H9 (cell line): ENCODE results near the gene ARHGAP15. TPM values are rescaled to one million over a fixed set of nuclear protein-coding genes. Genes with fewer than 3 reads are reported as not detected.

Experiments used
- DNase-seq: peaks from one replicate; pipeline ENCODE4 v3.0.0-alpha.2; 2017
- H2AFZ ChIP-seq: one replicate; pipeline ENCODE4 v1.6.1; 2013; ENCODE audit warnings: mild to moderate bottlenecking, low read length, control low read depth, moderate library complexity
- H2AK5ac ChIP-seq: 2 replicates; pipeline ENCODE4 v1.6.1; 2013; ENCODE audit warnings: low read length, control low read depth, mixed read lengths; ENCODE audit not compliant: insufficient read length
- H2BK120ac ChIP-seq: one replicate; pipeline ENCODE4 v1.6.1; 2013; ENCODE audit warnings: low read depth, mild to moderate bottlenecking, low read length, control low read depth, inconsistent platforms; ENCODE audit not compliant: poor library complexity, severe bottlenecking
- H2BK12ac ChIP-seq: 2 replicates; pipeline ENCODE4 v1.6.1; 2013; ENCODE audit warnings: low read length, control low read depth, mixed read lengths, low read depth; ENCODE audit not compliant: insufficient read length
- H2BK15ac ChIP-seq: 2 replicates; pipeline ENCODE4 v1.6.1; 2013; ENCODE audit warnings: low read depth, low read length, control low read depth
- H2BK20ac ChIP-seq: one replicate; pipeline ENCODE4 v1.6.1; 2013; ENCODE audit warnings: low read depth, mild to moderate bottlenecking, low read length, control low read depth, inconsistent platforms; ENCODE audit not compliant: poor library complexity, severe bottlenecking
- H2BK5ac ChIP-seq: 2 replicates; pipeline ENCODE4 v1.6.1; 2013; ENCODE audit warnings: low read length, control low read depth, mixed read lengths; ENCODE audit not compliant: insufficient read length
- H3K14ac ChIP-seq: 2 replicates; pipeline ENCODE4 v1.6.1; 2013; ENCODE audit warnings: low read length, control low read depth; ENCODE audit not compliant: insufficient read depth
- H3K18ac ChIP-seq: 2 replicates; pipeline ENCODE4 v1.6.1; 2013; ENCODE audit warnings: low read depth, mild to moderate bottlenecking, mixed read lengths, low read length, control low read depth; ENCODE audit not compliant: insufficient read length
- H3K23ac ChIP-seq: 2 replicates; pipeline ENCODE4 v1.6.1; 2013; ENCODE audit warnings: low read length, control low read depth, mixed read lengths, low read depth; ENCODE audit not compliant: insufficient read length
- H3K23me2 ChIP-seq: 2 replicates; pipeline ENCODE4 v1.6.1; 2013; ENCODE audit warnings: low read depth, mild to moderate bottlenecking, mixed read lengths, low read length, control low read depth; ENCODE audit not compliant: insufficient read length, poor library complexity, severe bottlenecking
- H3K27ac ChIP-seq: 2 replicates; pipeline ENCODE4 v1.5.1; 2013; ENCODE audit warnings: low read length, control low read depth, mixed read lengths, low read depth; ENCODE audit not compliant: insufficient read length
- H3K27me3 ChIP-seq: 2 replicates; pipeline ENCODE4 v1.6.1; 2013; ENCODE audit warnings: low read length, control low read depth, inconsistent platforms; ENCODE audit not compliant: insufficient read depth
- H3K4ac ChIP-seq: 2 replicates; pipeline ENCODE4 v1.6.1; 2013; ENCODE audit warnings: low read depth, mild to moderate bottlenecking, control low read depth, inconsistent platforms, low read length, moderate library complexity
- H3K4me1 ChIP-seq: 2 replicates; pipeline ENCODE4 v1.6.1; 2013; ENCODE audit warnings: low read length, control low read depth, inconsistent platforms; ENCODE audit not compliant: insufficient read depth
- H3K4me2 ChIP-seq: 2 replicates; pipeline ENCODE4 v1.6.1; 2013; ENCODE audit warnings: low read length, control low read depth, mixed read lengths; ENCODE audit not compliant: insufficient read length, insufficient read depth
- H3K56ac ChIP-seq: 2 replicates; pipeline ENCODE4 v1.6.1; 2013; ENCODE audit warnings: low read depth, mild to moderate bottlenecking, mixed read lengths, low read length, control low read depth; ENCODE audit not compliant: insufficient read length
- H3K79me1 ChIP-seq: 2 replicates; pipeline ENCODE4 v1.6.1; 2013; ENCODE audit warnings: low read depth, mild to moderate bottlenecking, moderate library complexity, low read length, control low read depth, inconsistent platforms; ENCODE audit not compliant: insufficient read depth, poor library complexity, severe bottlenecking
- H3K79me2 ChIP-seq: 2 replicates; pipeline ENCODE4 v1.6.1; 2013; ENCODE audit warnings: low read length, control low read depth, inconsistent platforms; ENCODE audit not compliant: insufficient read depth
- H3K9ac ChIP-seq: 2 replicates; pipeline ENCODE4 v1.6.1; 2013; ENCODE audit warnings: low read length, control low read depth, mixed read lengths; ENCODE audit not compliant: insufficient read length; ENCODE audit errors: extremely low read depth
- H3K9me3 ChIP-seq: one replicate; pipeline ENCODE4 v1.6.1; 2013; ENCODE audit warnings: low read depth, low read length, inconsistent platforms; ENCODE audit not compliant: control insufficient read depth
- H3T11ph ChIP-seq: one replicate; pipeline ENCODE4 v1.6.1; 2013; ENCODE audit warnings: mild to moderate bottlenecking, low read length, control low read depth, inconsistent platforms
- H4K20me1 ChIP-seq: one replicate; pipeline ENCODE4 v1.6.1; 2013; ENCODE audit not compliant: control insufficient read depth, insufficient read length, insufficient read depth
- H4K5ac ChIP-seq: 2 replicates; pipeline ENCODE4 v1.6.1; 2013; ENCODE audit warnings: low read depth, mild to moderate bottlenecking, mixed read lengths, low read length, control low read depth; ENCODE audit not compliant: insufficient read length
- H4K8ac ChIP-seq: replicated peaks from 2 replicates; pipeline ENCODE4 v1.6.1; 2013; ENCODE audit warnings: low read length, control low read depth, mixed read lengths, low read depth; ENCODE audit not compliant: insufficient read length
- H4K91ac ChIP-seq: 2 replicates; pipeline ENCODE4 v1.6.1; 2013; ENCODE audit warnings: low read depth, mild to moderate bottlenecking, moderate library complexity, mixed read lengths, low read length, control low read depth; ENCODE audit not compliant: insufficient read length
- H3K27ac Mint-ChIP-seq, 3 experiments: 2 replicates in 2 of 3; 3 replicates in 1 of 3; pipeline ENCODE4 v1.8.0; 2020 to 2021; ENCODE audit warnings: mixed read lengths in 3 of 3, mild to moderate bottlenecking in 1 of 3, moderate library complexity in 1 of 3
- H3K27me3 Mint-ChIP-seq: 2 replicates; pipeline ENCODE4 v1.8.0; 2021; ENCODE audit warnings: low read depth, mild to moderate bottlenecking, moderate library complexity, mixed read lengths
- H3K36me3 Mint-ChIP-seq, 3 experiments: 2 replicates in 2 of 3; 3 replicates in 1 of 3; pipeline ENCODE4 v1.8.0; 2020 to 2021; ENCODE audit warnings: low read depth in 3 of 3, mixed read lengths in 3 of 3; ENCODE audit not compliant: insufficient read depth in 1 of 3
- H3K4me1 Mint-ChIP-seq, 2 experiments: 2 replicates each; pipeline ENCODE4 v1.8.0; 2020; ENCODE audit warnings: mixed read lengths in 2 of 2
- H3K4me3 Mint-ChIP-seq, 2 experiments: 2 replicates in 1 of 2; 3 replicates in 1 of 2; pipeline ENCODE4 v1.8.0; 2020 to 2021; ENCODE audit warnings: mild to moderate bottlenecking in 2 of 2, mixed read lengths in 2 of 2, moderate library complexity in 1 of 2
- H3K9me3 Mint-ChIP-seq, 2 experiments: 2 replicates in 1 of 2; 3 replicates in 1 of 2; pipeline ENCODE4 v1.8.0; 2020; ENCODE audit warnings: mild to moderate bottlenecking in 2 of 2, mixed read lengths in 2 of 2, moderate library complexity in 1 of 2
- WGBS: extraction: QIAGEN DNeasy Blood & Tissue Kit; methylation state at CpG from one replicate; pipeline ENCODE4 v1.1.7; 2013; ENCODE audit warnings: missing lambda C conversion rate, low lambda C conversion rate, mixed read lengths; ENCODE audit not compliant: insufficient read length; ENCODE audit errors: extremely low coverage; 5-methylcytosine and 5-hydroxymethylcytosine counted together
- total RNA-seq: library from RNA; stranded (reverse); gene quantifications from 2 replicates; pipeline ENCODE4 v1.2.1, GENCODE V29; 2021
- TF ChIP-seq, protein P1 (sequence below): fragments of 200-600 bp; sonication (generic); conservative IDR thresholded peaks from 3 replicates; pipeline ENCODE4 v1.8.0; 2021; ENCODE audit warnings: antibody characterized with exemption, mild to moderate bottlenecking

Gene ARHGAP15
- total RNA-seq, 1 experiment from 2014 or later: not detected

DNA sequence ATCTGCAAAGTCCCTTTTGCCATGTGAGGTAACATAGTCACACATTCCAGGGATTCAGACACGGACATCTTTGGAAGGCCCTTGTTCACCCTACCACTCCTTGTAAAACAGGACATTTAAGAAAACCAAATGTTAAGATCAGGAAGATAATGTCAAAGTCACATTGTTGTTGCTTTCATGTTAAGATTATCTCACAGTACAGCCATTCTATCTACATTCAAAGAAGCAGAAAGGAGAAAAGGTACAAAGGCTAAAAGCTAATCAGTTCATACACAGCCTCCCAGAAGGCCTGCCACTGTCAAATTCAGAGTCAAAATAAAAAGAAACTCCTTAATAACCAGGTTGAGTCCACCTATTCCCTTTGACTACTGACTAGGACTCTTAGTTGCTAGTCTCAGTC is 573.7 kb downstream of the ARHGAP15 start:
- no peak overlapping the region for H2AK5ac ChIP-seq
- H3K27me3 ChIP-seq: no peaks in the 10 kb centered on the region
- no peak overlapping the region for H3K56ac ChIP-seq
- H3K79me2 ChIP-seq: no peaks in the 10 kb centered on the region
- H3K9me3 Mint-ChIP-seq: no peaks in the 10 kb centered on the region
- no CpG with 5 or more reads among the region's 1 CpG for WGBS
- H3K14ac ChIP-seq: no peak overlapping the region
- H2AFZ ChIP-seq: no peak overlapping the region
- H3K18ac ChIP-seq: no peak overlapping the region
- no peak overlapping the region for H3K27ac ChIP-seq
- H2BK120ac ChIP-seq: no peak overlapping the region
- DNase-seq: no peak
- no peak overlapping the region for H3K4ac ChIP-seq
- H3K4me2 ChIP-seq: no peak overlapping the region
- no peaks in the 10 kb centered on the region for H3K4me1 ChIP-seq
- H4K20me1 ChIP-seq: no peaks in the 10 kb centered on the region
- no peak overlapping the region for H3K4me3 Mint-ChIP-seq
- no peak overlapping the region for H2BK15ac ChIP-seq
- no peaks in the 10 kb centered on the region for H3K23me2 ChIP-seq
- no peak overlapping the region for H3K9ac ChIP-seq
- H3K9me3 ChIP-seq: no peaks in the 10 kb centered on the region
- no peak overlapping the region for H3K27ac Mint-ChIP-seq
- no peak overlapping the region for H2BK5ac ChIP-seq
- no peaks in the 10 kb centered on the region for H3K27me3 Mint-ChIP-seq
- H2BK12ac ChIP-seq: no peak overlapping the region
- H4K91ac ChIP-seq: no peak overlapping the region
- H3K23ac ChIP-seq: no peak overlapping the region
- H2BK20ac ChIP-seq: no peak overlapping the region
- no peak overlapping the region for H4K5ac ChIP-seq
- H3T11ph ChIP-seq: no peak overlapping the region
- TF ChIP-seq, protein P1, sequence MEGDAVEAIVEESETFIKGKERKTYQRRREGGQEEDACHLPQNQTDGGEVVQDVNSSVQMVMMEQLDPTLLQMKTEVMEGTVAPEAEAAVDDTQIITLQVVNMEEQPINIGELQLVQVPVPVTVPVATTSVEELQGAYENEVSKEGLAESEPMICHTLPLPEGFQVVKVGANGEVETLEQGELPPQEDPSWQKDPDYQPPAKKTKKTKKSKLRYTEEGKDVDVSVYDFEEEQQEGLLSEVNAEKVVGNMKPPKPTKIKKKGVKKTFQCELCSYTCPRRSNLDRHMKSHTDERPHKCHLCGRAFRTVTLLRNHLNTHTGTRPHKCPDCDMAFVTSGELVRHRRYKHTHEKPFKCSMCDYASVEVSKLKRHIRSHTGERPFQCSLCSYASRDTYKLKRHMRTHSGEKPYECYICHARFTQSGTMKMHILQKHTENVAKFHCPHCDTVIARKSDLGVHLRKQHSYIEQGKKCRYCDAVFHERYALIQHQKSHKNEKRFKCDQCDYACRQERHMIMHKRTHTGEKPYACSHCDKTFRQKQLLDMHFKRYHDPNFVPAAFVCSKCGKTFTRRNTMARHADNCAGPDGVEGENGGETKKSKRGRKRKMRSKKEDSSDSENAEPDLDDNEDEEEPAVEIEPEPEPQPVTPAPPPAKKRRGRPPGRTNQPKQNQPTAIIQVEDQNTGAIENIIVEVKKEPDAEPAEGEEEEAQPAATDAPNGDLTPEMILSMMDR: no peak
- H3K36me3 Mint-ChIP-seq: no peaks in the 10 kb centered on the region
- H3K4me1 Mint-ChIP-seq: peaks cover 7 to 10% of the 10 kb centered on the region in 2 experiments
- H3K79me1 ChIP-seq: no peaks in the 10 kb centered on the region
- no peak overlapping the region for H4K8ac ChIP-seq
